Measurements from ENCODE around the gene ZNF598. TPM values are rescaled to one million over a fixed set of nuclear protein-coding genes. Genes with fewer than 3 reads are reported as not detected.

The ZNF598 gene
- total and polyA plus RNA-seq, 2 of the 13 experiments (the other 11 are each of a cell fraction or from before 2014, with no cell fraction given): 13.5 to 14.2 TPM

GRCh38 chr16:1990351-1991134 is 19.1 kb downstream of the ZNF598 start (continued):
- TF ChIP-seq ZMYM4 (CRISPR knock-in tag; IDR thresholded peaks at IDR 0.05): no peak
- TF ChIP-seq ZNF777 (CRISPR knock-in tag; IDR thresholded peaks at IDR 0.05): no peak; the same call in 1 of the 2 replicates
- no peak for TF ChIP-seq ZNF550 (CRISPR knock-in tag; IDR thresholded peaks at IDR 0.05; ENCODE audit: borderline replicate concordance)
- TF ChIP-seq SIN3A (IDR thresholded peaks at IDR 0.05; ENCODE audit: borderline replicate concordance, low read depth, low read length): no peak; the same call in 1 of the 2 replicates
- no peak for TF ChIP-seq SMAD9 (CRISPR knock-in tag; IDR thresholded peaks at IDR 0.05)
- TF ChIP-seq ZNF616 (CRISPR knock-in tag; IDR thresholded peaks at IDR 0.05; ENCODE audit: low read depth): no peak
- TF ChIP-seq HOXA5 (CRISPR knock-in tag; IDR thresholded peaks at IDR 0.05): no peak
- no peak for TF ChIP-seq ERF (CRISPR knock-in tag; IDR thresholded peaks at IDR 0.05)
- TF ChIP-seq ZNF788 (CRISPR knock-in tag; IDR thresholded peaks at IDR 0.05; ENCODE audit: borderline replicate concordance): no peak
- TF ChIP-seq, protein P1, sequence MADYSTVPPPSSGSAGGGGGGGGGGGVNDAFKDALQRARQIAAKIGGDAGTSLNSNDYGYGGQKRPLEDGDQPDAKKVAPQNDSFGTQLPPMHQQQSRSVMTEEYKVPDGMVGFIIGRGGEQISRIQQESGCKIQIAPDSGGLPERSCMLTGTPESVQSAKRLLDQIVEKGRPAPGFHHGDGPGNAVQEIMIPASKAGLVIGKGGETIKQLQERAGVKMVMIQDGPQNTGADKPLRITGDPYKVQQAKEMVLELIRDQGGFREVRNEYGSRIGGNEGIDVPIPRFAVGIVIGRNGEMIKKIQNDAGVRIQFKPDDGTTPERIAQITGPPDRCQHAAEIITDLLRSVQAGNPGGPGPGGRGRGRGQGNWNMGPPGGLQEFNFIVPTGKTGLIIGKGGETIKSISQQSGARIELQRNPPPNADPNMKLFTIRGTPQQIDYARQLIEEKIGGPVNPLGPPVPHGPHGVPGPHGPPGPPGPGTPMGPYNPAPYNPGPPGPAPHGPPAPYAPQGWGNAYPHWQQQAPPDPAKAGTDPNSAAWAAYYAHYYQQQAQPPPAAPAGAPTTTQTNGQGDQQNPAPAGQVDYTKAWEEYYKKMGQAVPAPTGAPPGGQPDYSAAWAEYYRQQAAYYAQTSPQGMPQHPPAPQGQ (CRISPR knock-in tag; IDR thresholded peaks at IDR 0.05; ENCODE audit: borderline replicate concordance): no peak
- TF ChIP-seq ZNF761 (CRISPR knock-in tag; conservative IDR thresholded peaks at IDR 0.05): no peak
- TF ChIP-seq JDP2 (CRISPR knock-in tag; IDR thresholded peaks at IDR 0.05; ENCODE audit: borderline replicate concordance): no peak
- TF ChIP-seq, protein P2, sequence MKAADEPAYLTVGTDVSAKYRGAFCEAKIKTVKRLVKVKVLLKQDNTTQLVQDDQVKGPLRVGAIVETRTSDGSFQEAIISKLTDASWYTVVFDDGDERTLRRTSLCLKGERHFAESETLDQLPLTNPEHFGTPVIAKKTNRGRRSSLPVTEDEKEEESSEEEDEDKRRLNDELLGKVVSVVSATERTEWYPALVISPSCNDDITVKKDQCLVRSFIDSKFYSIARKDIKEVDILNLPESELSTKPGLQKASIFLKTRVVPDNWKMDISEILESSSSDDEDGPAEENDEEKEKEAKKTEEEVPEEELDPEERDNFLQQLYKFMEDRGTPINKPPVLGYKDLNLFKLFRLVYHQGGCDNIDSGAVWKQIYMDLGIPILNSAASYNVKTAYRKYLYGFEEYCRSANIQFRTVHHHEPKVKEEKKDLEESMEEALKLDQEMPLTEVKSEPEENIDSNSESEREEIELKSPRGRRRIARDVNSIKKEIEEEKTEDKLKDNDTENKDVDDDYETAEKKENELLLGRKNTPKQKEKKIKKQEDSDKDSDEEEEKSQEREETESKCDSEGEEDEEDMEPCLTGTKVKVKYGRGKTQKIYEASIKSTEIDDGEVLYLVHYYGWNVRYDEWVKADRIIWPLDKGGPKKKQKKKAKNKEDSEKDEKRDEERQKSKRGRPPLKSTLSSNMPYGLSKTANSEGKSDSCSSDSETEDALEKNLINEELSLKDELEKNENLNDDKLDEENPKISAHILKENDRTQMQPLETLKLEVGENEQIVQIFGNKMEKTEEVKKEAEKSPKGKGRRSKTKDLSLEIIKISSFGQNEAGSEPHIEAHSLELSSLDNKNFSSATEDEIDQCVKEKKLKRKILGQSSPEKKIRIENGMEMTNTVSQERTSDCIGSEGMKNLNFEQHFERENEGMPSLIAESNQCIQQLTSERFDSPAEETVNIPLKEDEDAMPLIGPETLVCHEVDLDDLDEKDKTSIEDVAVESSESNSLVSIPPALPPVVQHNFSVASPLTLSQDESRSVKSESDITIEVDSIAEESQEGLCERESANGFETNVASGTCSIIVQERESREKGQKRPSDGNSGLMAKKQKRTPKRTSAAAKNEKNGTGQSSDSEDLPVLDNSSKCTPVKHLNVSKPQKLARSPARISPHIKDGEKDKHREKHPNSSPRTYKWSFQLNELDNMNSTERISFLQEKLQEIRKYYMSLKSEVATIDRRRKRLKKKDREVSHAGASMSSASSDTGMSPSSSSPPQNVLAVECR (CRISPR knock-in tag; IDR thresholded peaks at IDR 0.05; ENCODE audit: borderline replicate concordance): no peak
- TF ChIP-seq ZNF558 (CRISPR knock-in tag; IDR thresholded peaks at IDR 0.05; ENCODE audit: borderline replicate concordance): no peak
- TF ChIP-seq MAF1 (CRISPR knock-in tag; IDR thresholded peaks at IDR 0.05; ENCODE audit: borderline replicate concordance): no peak
- TF ChIP-seq ZNF430 (CRISPR knock-in tag; IDR thresholded peaks at IDR 0.05): no peak
- TF ChIP-seq ZNF382 (CRISPR knock-in tag; IDR thresholded peaks at IDR 0.05; ENCODE audit: borderline replicate concordance): no peak
- no peak for TF ChIP-seq ZNF441 (CRISPR knock-in tag; IDR thresholded peaks at IDR 0.05; ENCODE audit: borderline replicate concordance)
- no peak for TF ChIP-seq SP5 (CRISPR knock-in tag; IDR thresholded peaks at IDR 0.05; ENCODE audit: borderline replicate concordance, low read depth)
- TF ChIP-seq ZNF615 (CRISPR knock-in tag; IDR thresholded peaks at IDR 0.05; ENCODE audit: borderline replicate concordance): no peak
- 0 out of 2 replicates have a peak, but pooled peaks have one; percentile 23 for TF ChIP-seq TAF1 (CRISPR knock-in tag; IDR thresholded peaks at IDR 0.05)
- no peak for TF ChIP-seq MTF1 (CRISPR knock-in tag; IDR thresholded peaks at IDR 0.05)
- TF ChIP-seq ARID2 (CRISPR knock-in tag; IDR thresholded peaks at IDR 0.05; ENCODE audit: borderline replicate concordance): no peak
- TF ChIP-seq PLSCR1 (CRISPR knock-in tag; IDR thresholded peaks at IDR 0.05; ENCODE audit: borderline replicate concordance): no peak

Data from HepG2 (cell line).